Stimulated activated CD8-positive, alpha-beta memory T cell treated with anti-CD3 and anti-CD28 coated beads, Interleukin-7, amount 100 ng/mL, for 1 hour (primary cell): ENCODE measurements around the gene STUM.
"Not testable (repeated sequence)": the region's sequence is repeated elsewhere in the genome, so short reads cannot be mapped to it uniquely, and the experiment has no call there.

Experiments used
- DNase-seq, 2 donors: peaks; one replicate each; pipeline ENCODE4 v3.0.0-alpha.2; 2020; ENCODE audit warnings: low read depth in 2 of 2

The STUM gene

DNA sequence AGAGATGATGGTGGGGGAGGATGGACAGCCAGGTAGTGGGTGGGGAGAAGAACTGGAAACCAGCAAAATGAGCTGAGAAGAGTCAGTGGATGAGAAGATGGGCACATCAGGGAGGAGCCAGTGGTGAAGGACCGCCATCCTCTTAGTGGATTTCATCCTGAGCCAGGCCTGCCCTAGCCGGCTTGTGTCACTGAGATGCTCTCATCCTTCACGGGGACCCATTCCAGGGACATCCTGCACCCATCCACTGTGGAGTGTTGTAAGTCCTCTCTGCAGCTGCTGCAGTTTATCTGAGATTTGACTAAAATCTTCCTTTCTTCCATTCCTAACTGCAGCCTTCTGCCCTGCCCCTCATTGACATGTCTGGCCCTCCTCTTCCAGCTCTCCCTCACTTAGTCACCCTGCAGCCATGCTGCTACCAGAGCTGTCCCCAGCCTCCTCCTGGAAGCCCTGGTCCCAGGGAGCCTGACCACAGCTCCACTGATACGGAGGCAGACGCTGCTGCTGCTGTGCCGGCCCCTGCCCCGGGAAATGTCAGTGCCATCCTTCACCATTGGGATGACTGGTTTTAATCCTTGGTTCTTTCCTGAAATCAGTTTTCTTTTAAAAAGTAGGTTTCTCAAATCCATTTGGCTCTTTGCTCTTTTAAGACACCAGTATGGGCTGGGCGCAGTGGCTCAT is 33.2 kb downstream of the STUM start:
- no peak for DNase-seq

GRCh38 chr1:226582966-226583365 is 34.4 kb downstream of the STUM start:
- DNase-seq = no peak

DNA sequence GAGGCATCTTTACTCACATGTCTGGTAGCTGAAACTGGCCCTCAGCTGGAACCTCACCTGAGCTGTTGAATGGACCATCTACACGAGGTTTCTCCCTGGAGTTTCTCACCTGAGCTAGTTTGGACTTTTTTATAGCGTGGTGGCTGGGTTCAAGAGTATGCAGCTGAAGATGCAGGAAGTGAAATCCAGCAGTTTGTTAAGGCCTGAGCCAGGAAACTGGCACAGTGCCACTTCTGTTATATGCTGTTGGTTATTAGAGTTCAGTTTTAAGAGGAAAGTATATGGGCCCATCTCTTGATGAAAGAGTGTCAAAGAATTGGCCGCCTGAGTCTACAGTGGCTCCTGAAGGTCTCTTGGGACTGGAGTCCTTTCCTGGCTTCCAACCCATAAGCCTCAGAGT is 35.6 kb downstream of the STUM start:
- no peak for DNase-seq

GRCh38 chr1:226586116-226586515 is 37.6 kb downstream of the STUM start:
- DNase-seq = no peak

DNA sequence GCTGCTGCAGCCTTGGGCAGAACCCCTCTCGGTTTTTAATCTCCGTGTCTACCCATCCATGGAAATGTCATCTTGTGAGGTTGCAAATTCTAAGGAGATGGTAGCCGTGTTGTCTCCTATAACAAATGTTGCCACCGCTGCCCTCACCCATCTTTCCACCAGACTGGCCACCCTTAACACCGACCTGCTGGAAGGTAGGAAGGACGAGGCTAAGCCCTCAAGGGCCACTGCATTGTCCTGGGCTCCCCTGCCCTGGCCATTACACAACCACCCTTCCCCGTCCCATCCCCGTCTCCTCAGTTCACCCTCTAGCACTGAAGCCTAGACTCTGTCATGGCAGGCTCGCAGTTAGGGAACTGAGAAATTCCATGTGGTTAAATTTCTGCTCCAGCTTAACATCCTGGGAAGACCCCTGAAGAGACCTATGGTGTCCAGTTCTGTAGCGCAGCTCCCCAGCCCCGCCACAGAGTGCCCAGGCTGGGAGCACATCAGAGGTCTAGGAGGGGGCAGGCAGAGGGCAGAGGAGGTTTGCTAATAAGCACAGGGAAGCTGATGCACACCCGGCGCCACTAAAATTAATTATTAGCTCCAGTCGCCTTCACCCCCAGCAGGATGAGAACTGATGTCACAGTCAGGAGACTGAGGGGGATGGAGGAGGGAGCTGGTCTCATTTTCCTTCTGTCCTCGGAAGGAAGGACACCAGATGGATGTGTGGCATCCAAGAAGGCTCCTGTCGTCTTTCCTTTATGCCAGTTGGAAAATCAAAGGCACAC is 38.3 kb downstream of the STUM start:
- no peak for DNase-seq

GRCh38 chr1:226588484-226588883 is 39.9 kb downstream of the STUM start:
- no peak for DNase-seq

- no peak for DNase-seq
Observed at GRCh38 chr1:226589008-226589733, 40.6 kb downstream of the STUM start.

DNA sequence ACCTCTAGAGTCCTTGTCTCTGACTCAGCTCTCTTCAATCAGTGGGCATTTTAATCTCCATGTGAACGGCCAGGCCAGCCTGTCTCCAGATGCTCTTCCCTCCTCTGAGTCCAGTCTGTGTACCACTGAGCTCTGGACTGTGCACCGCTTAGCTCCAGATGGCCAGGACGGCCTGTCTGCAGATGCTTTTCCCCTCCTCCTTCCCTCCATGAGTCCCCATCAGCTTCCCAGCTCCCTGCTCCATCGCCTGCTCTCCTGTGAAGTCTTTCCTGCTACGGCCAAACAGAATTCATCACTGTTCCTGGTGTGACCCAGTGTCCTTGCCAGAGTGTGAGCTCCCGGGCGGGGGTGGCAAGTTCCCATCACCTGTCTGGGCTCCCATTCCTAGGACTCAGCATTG is 42.0 kb downstream of the STUM start:
- no peak for DNase-seq

GRCh38 chr1:226593541-226593940 is 45.0 kb downstream of the STUM start:
- no peak for DNase-seq

DNA sequence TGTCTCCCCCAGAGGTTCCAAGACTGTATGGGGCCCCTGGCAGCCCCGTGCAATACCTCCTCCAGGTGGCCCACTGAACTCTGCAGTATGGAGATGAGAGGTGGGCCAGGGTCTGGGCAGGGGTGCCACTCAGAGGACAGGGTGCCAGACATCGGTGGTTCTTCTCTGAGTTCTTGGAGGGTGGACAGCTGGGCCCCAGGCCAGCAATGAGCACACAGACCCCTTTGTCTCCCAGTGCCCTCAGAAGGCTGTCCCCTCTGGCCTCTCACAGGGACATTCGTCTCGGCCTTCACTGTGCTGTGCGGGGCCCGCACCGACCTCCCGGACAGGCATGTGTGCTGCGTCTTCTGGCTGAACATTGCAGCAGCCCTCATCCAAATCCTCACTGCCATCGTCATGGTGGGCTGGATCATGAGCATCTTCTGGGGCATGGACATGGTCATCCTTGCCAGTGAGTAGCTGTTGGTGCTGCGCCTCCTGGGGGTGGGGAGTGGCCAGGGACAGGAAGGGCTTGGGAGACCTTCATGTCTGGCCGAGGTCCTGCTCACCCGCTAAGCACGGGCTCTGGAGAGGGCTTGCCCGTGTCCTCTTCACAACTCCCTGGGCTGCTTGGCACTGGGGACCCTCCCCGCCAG is 48.1 kb downstream of the STUM start:
- DNase-seq = no peak

GRCh38 chr1:226597616-226598454 is 49.3 kb downstream of the STUM start:
- no peak for DNase-seq

DNA sequence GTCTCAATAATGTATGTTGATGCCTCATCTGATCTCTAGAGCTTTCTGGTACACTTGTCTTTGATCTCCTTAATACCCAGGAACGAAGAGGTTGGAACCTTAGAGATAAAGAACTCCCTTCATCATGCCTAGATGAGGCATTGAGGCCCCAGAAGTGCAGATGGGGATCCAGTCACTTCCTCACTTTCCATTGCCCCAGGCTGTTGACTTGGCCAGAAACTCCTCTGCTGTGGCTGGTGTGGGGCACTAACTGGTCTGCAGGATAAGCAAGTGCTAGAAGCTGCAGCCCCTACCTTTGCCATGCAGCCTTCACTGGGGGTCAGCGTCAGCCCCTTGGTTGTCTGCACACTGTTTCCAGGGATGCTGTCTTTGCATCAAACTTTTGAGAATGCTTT is 49.9 kb downstream of the STUM start:
- no peak for DNase-seq

DNA sequence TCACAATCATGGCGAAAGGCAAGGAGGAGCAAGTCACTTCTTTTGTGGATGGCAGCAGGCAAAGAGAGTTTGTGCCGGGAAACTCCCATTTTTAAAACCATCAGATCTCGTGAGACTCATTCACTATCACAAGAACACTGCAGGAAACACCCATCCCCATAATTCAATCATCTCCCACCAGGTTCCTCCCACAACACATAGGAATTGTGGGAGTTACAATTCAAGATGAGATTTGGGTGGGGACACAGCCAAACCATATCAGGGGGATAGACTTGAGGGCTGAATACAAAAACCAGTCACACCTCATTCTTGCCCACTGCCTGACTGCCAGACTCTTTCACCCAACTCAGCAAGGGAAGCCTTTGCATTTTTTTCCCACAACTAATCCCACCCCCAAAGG is 50.4 kb downstream of the STUM start:
- not testable (repeated sequence) for DNase-seq

GRCh38 chr1:226599636-226600238 is 51.2 kb downstream of the STUM start:
- DNase-seq = no peak

GRCh38 chr1:226600254-226600653 is 51.7 kb downstream of the STUM start:
- DNase-seq = no peak

DNA sequence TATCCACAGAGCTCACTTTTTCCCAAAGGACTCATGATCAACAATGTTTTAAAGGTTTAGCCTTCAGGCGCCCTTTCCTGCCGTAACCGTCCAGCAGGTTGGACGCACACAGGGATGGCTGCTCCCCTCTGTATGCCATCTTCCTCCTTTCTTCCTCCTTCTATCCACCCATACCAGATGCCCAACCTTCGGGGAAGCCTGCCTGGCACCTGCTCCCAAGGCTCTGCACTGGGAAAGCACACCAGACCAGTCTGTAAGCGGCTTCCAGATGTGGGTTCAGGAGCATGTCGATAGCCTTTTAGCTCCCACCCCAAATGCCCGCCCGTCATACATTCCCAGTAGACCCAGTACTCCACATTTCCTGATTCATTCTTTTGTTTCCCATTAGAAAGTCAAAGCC is 52.9 kb downstream of the STUM start:
- DNase-seq = no peak

- DNase-seq = no peak
Observed at GRCh38 chr1:226602186-226603021, 53.8 kb downstream of the STUM start.

DNA sequence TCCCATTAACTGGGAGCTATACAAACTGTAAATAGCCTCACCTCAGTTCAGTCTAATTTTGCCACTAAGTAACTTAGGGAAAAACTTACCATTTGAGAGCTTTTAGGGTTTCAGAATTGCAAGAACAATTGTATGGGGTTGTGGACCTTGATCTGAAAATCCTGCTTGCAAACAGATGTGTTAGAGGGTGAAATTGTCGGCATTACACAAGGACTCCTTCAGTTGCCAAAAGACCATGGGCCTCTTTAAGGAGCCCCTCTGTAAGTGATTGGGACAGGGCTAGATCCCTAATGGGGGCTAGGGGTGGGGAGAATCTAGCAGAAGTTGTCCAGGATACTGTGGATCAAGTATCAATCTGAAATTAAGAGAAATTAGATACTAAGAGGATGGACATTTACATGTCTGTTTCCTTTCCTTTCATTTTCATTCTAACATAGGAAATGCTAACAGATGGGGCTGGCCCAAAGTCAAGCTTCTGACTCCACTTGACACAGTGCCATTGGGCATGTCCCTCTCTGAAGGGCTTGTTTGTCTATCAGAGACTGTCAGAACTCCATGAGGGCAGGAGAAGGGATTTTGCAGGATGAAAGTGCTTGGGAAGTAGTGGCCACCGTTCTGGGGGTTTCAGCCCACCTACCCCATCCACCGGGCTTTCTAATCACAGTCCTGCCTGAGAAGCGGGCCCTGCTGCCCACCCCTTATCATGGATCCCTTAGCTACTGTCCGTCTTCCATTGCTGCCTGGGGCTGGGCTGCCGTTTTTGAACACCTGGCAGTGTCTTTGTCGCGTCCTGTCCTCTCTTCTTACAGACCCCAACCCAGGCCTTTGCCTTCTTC is 54.7 kb downstream of the STUM start:
- no peak for DNase-seq

DNA sequence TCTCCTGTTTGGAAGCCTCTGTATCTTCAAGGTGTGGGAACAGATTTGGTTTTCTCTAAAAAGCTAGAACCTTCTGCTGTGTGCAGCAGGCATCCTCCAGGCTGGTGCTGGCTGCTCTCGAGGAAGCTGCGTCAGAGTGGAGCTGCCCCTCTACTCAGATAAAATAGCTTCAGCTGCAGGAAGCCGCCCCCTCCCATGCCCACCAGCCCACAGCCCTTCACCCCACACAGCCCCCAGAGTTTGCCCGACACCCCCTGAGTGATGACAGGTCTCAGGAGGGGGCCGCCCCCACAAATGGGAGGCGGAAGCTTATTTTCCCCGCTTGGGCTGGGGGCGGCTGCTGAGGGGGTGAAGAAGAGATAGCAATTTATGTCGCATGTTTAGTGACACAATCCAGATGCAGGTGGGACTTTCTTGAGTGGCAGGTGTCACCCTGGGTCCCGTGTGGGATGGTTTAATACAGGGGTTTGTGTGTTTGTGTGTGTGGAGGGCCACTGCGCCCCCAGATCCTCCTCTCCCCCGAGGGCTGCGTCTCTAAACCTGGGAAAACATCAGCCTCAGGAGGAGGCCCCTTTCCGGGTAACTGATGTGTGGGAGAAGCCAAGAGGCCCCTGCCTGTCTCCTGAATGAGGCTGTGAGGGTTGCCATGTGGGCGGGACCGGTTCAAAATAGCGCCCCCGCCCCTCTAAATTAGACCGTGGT is 55.4 kb downstream of the STUM start:
- no peak for DNase-seq
